ENCODE results near the gene N4BP2L2.

GRCh38 chr13:32587811-32588170 lies 49.2 kb upstream of the N4BP2L2 start:
- TF ChIP-seq CTCF (conservative IDR thresholded peaks at IDR 0.05; ENCODE audit: low read depth, low read length): no peak
- TF ChIP-seq EZH2 (IDR thresholded peaks at IDR 0.05; ENCODE audit: borderline replicate concordance, low read depth, low read length, poor library complexity, severe bottlenecking): no peak

All from A673 (cell line).